ENCODE results near the gene GP5. TPM values are rescaled to one million over a fixed set of nuclear protein-coding genes. Genes with fewer than 3 reads are reported as not detected.

The GP5 gene
- polyA plus RNA-seq, 4 donors = 0.40 to 0.91 (median 0.73) TPM

- no peak for DNase-seq (ENCODE audit: low read depth in 4 of 4, low spot score in 3 of 4)
Measured at GRCh38 chr3:194377708-194378107, 21.4 kb downstream of the GP5 start.

- DNase-seq (ENCODE audit: low read depth in 4 of 4, low spot score in 3 of 4) = no peak
Measured at GRCh38 chr3:194376241-194376560, 22.9 kb downstream of the GP5 start.

- DNase-seq (ENCODE audit: low read depth in 4 of 4, low spot score in 3 of 4) = no peak
Measured at GRCh38 chr3:194375473-194376240, 23.4 kb downstream of the GP5 start.

GRCh38 chr3:194374935-194375334 is 24.1 kb downstream of the GP5 start:
- DNase-seq (ENCODE audit: low read depth in 4 of 4, low spot score in 3 of 4) = no peak

GRCh38 chr3:194373899-194374298 is 25.2 kb downstream of the GP5 start:
- DNase-seq (ENCODE audit: low read depth in 4 of 4, low spot score in 3 of 4) = no peak

GRCh38 chr3:194373028-194373427 is 26.0 kb downstream of the GP5 start:
- DNase-seq (ENCODE audit: low read depth in 4 of 4, low spot score in 3 of 4) = no peak

GRCh38 chr3:194370753-194371152 is 28.3 kb downstream of the GP5 start:
- DNase-seq (ENCODE audit: low read depth in 4 of 4, low spot score in 3 of 4) = no peak

GRCh38 chr3:194369522-194370279 is 29.4 kb downstream of the GP5 start, which contains the start of gene LRRC15:
TSS of gene LRRC15 (minus strand) at chr3:194369743. CDS start at chr3:194361043, 8,700 bp downstream.
- DNase-seq (ENCODE audit: low read depth in 4 of 4, low spot score in 3 of 4) = no peak

GRCh38 chr3:194368918-194369317 is 30.1 kb downstream of the GP5 start:
- no peak for DNase-seq (ENCODE audit: low read depth in 4 of 4, low spot score in 3 of 4)

GRCh38 chr3:194367992-194368841 is 30.8 kb downstream of the GP5 start:
- DNase-seq (ENCODE audit: low read depth in 4 of 4, low spot score in 3 of 4) = no peak

GRCh38 chr3:194365978-194366490 is 33.0 kb downstream of the GP5 start:
- no peak for DNase-seq (ENCODE audit: low read depth in 4 of 4, low spot score in 3 of 4)

- DNase-seq (ENCODE audit: low read depth in 4 of 4, low spot score in 3 of 4) = no peak
Measured at GRCh38 chr3:194365526-194365925, 33.5 kb downstream of the GP5 start.

GRCh38 chr3:194364652-194365434 is 34.2 kb downstream of the GP5 start:
- DNase-seq (ENCODE audit: low read depth in 4 of 4, low spot score in 3 of 4) = no peak

GRCh38 chr3:194364314-194364651 is 34.8 kb downstream of the GP5 start:
- no peak for DNase-seq (ENCODE audit: low read depth in 4 of 4, low spot score in 3 of 4)

- no peak for DNase-seq (ENCODE audit: low read depth in 4 of 4, low spot score in 3 of 4)
Measured at GRCh38 chr3:194360568-194360967, 38.5 kb downstream of the GP5 start.

GRCh38 chr3:194357681-194358080 is 41.4 kb downstream of the GP5 start:
- no peak for DNase-seq (ENCODE audit: low read depth in 4 of 4, low spot score in 3 of 4)

- no peak for DNase-seq (ENCODE audit: low read depth in 4 of 4, low spot score in 3 of 4)
Measured at GRCh38 chr3:194355379-194355778, 43.7 kb downstream of the GP5 start.

- DNase-seq (ENCODE audit: low read depth in 4 of 4, low spot score in 3 of 4) = no peak
Measured at GRCh38 chr3:194354315-194354714, 44.8 kb downstream of the GP5 start.

- no peak for DNase-seq (ENCODE audit: low read depth in 4 of 4, low spot score in 3 of 4)
Measured at GRCh38 chr3:194352667-194353246, 46.3 kb downstream of the GP5 start.

Measured in right renal pelvis (tissue), 4 donors.